Neural cell (in vitro differentiated cells): ENCODE measurements around the gene TNS2. TPM values are rescaled to one million over a fixed set of nuclear protein-coding genes. Genes with fewer than 3 reads are reported as not detected.

Source experiments
- H2AFZ ChIP-seq: fragments of 200-600, 300-800 bp; sonication (generic), shearing (Covaris generic); 2 replicates; pipeline ENCODE4 v1.6.0; 2014; ENCODE audit warnings: low read depth, mild to moderate bottlenecking, antibody characterized with exemption, low read length, moderate library complexity
- H3F3A ChIP-seq: fragments of 200-600 bp; shearing (Covaris generic); 2 replicates; pipeline ENCODE4 v1.6.1; 2016; ENCODE audit warnings: mild to moderate bottlenecking, moderate library complexity, mixed read lengths, antibody characterized with exemption, low read length; ENCODE audit not compliant: insufficient read depth, poor library complexity, severe bottlenecking
- H3K27ac ChIP-seq: fragments of 200-600, 300-800 bp; sonication (generic), shearing (Covaris generic); 2 replicates; pipeline ENCODE4 v1.5.1; 2014; ENCODE audit warnings: mild to moderate bottlenecking, low read length, moderate library complexity
- H3K27me3 ChIP-seq: fragments of 300-800, 200-600 bp; sonication (generic), shearing (Covaris generic); 2 replicates; pipeline ENCODE4 v1.6.0; 2014; ENCODE audit warnings: mild to moderate bottlenecking, low read depth, low read length, moderate library complexity; ENCODE audit not compliant: insufficient read depth
- H3K36me3 ChIP-seq: fragments of 300-800, 200-600 bp; sonication (generic), shearing (Covaris generic); 2 replicates; pipeline ENCODE4 v1.5.1; 2014; ENCODE audit warnings: mild to moderate bottlenecking, antibody characterized with exemption, low read length, moderate library complexity; ENCODE audit not compliant: insufficient read depth
- H3K4me2 ChIP-seq: fragments of 300-800, 200-600 bp; sonication (generic), shearing (Covaris generic); 2 replicates; pipeline ENCODE4 v1.6.0; 2014; ENCODE audit warnings: mild to moderate bottlenecking, low read length
- H3K4me3 ChIP-seq: fragments of 300-800, 200-600 bp; sonication (generic), shearing (Covaris generic); 2 replicates; pipeline ENCODE4 v1.5.1; 2014; ENCODE audit warnings: mild to moderate bottlenecking, low read length, moderate library complexity
- H3K79me2 ChIP-seq: fragments of 200-600 bp; shearing (Covaris generic); replicated peaks from 2 replicates; pipeline ENCODE4 v1.6.0; 2014; ENCODE audit warnings: mild to moderate bottlenecking, low read length, moderate library complexity; ENCODE audit not compliant: insufficient read depth
- H3K9ac ChIP-seq: fragments of 300-800, 200-600 bp; sonication (generic), shearing (Covaris generic); 2 replicates; pipeline ENCODE4 v1.6.1; 2016; ENCODE audit warnings: mild to moderate bottlenecking, low read length, mixed read lengths
- H3K9me2 ChIP-seq: fragments of 200-600 bp; shearing (Covaris generic); 2 replicates; pipeline ENCODE4 v1.6.1; 2016; ENCODE audit warnings: mild to moderate bottlenecking, low read length, mixed read lengths; ENCODE audit not compliant: insufficient read depth
- H3K9me3 ChIP-seq: fragments of 200-600, 300-800 bp; sonication (generic), shearing (Covaris generic); 2 replicates; pipeline ENCODE4 v1.6.1; 2016; ENCODE audit warnings: mild to moderate bottlenecking, mixed run types, low read length, moderate library complexity, mixed read lengths
- H4K20me1 ChIP-seq: fragments of 200-600 bp; shearing (Covaris generic); 2 replicates; pipeline ENCODE4 v1.6.1; 2016; ENCODE audit warnings: mild to moderate bottlenecking, mixed run types; ENCODE audit not compliant: insufficient read depth
- CTCF ChIP-seq: fragments of 450-650 bp; IDR thresholded peaks from 2 replicates; pipeline ENCODE4 v1.5.1; 2014; ENCODE audit warnings: antibody characterized with exemption, mild to moderate bottlenecking, moderate library complexity; ENCODE audit not compliant: poor library complexity, severe bottlenecking
- EP300 ChIP-seq: fragments of 450-650 bp; conservative IDR thresholded peaks from 2 replicates; pipeline ENCODE4 v1.6.1; 2014; ENCODE audit warnings: antibody characterized with exemption, mild to moderate bottlenecking, moderate library complexity; ENCODE audit not compliant: poor library complexity, severe bottlenecking
- EZH2 ChIP-seq: fragments of 200-600, 300-800 bp; shearing (Covaris generic), sonication (generic); IDR thresholded peaks from 2 replicates; pipeline ENCODE4 v1.6.1; 2014; ENCODE audit warnings: antibody characterized with exemption, low read length, borderline replicate concordance, mild to moderate bottlenecking; ENCODE audit not compliant: insufficient read depth, poor library complexity, severe bottlenecking
- MXI1 ChIP-seq: fragments of 450-650 bp; conservative IDR thresholded peaks from 2 replicates; pipeline ENCODE4 v1.6.1; 2014; ENCODE audit warnings: antibody characterized with exemption, mild to moderate bottlenecking; ENCODE audit not compliant: poor library complexity, severe bottlenecking
- POLR2AphosphoS5 ChIP-seq: IDR thresholded peaks from 2 replicates; pipeline ENCODE4 v1.6.1; 2012
- RAD21 ChIP-seq: fragments of 450-650 bp; conservative IDR thresholded peaks from 2 replicates; pipeline ENCODE4 v1.6.1; 2014; ENCODE audit warnings: antibody characterized with exemption, mild to moderate bottlenecking, moderate library complexity
- SMC3 ChIP-seq: fragments of 450-650 bp; conservative IDR thresholded peaks from 2 replicates; pipeline ENCODE4 v1.6.1; 2014; ENCODE audit warnings: antibody characterized with exemption, mild to moderate bottlenecking, moderate library complexity; ENCODE audit not compliant: poor library complexity
- TAF1 ChIP-seq: IDR thresholded peaks from 2 replicates; pipeline ENCODE4 v1.6.1; 2012; ENCODE audit warnings: low read depth
- polyA plus RNA-seq: library from polyadenylated mRNA; depleted of rRNA; stranded (reverse); fragments of >200 nt; gene quantifications from 2 replicates; pipeline ENCODE4 v1.2.3, GENCODE V29; 2014
- TF ChIP-seq, protein P1 (sequence below): IDR thresholded peaks from 2 replicates; pipeline ENCODE4 v1.6.1; 2012; ENCODE audit warnings: borderline replicate concordance

TNS2 gene
- polyA plus RNA-seq, 1 donor from 2014 or later, result 4.2 TPM

- H3K9me2 ChIP-seq, result no peaks in the 10 kb centered on the region
- no peaks in the 10 kb centered on the region for H3K27me3 ChIP-seq
- H3K27ac ChIP-seq, result no peak overlapping the region
- H3K9me3 ChIP-seq, result no peaks in the 10 kb centered on the region
- no peaks in the 10 kb centered on the region for H4K20me1 ChIP-seq
- H3K4me2 ChIP-seq, result no peak overlapping the region
- no peaks in the 10 kb centered on the region for H3F3A ChIP-seq
- TF ChIP-seq SMC3, result no peak
- no peak for TF ChIP-seq POLR2AphosphoS5
- no peak for TF ChIP-seq RAD21
- TF ChIP-seq, protein P1, sequence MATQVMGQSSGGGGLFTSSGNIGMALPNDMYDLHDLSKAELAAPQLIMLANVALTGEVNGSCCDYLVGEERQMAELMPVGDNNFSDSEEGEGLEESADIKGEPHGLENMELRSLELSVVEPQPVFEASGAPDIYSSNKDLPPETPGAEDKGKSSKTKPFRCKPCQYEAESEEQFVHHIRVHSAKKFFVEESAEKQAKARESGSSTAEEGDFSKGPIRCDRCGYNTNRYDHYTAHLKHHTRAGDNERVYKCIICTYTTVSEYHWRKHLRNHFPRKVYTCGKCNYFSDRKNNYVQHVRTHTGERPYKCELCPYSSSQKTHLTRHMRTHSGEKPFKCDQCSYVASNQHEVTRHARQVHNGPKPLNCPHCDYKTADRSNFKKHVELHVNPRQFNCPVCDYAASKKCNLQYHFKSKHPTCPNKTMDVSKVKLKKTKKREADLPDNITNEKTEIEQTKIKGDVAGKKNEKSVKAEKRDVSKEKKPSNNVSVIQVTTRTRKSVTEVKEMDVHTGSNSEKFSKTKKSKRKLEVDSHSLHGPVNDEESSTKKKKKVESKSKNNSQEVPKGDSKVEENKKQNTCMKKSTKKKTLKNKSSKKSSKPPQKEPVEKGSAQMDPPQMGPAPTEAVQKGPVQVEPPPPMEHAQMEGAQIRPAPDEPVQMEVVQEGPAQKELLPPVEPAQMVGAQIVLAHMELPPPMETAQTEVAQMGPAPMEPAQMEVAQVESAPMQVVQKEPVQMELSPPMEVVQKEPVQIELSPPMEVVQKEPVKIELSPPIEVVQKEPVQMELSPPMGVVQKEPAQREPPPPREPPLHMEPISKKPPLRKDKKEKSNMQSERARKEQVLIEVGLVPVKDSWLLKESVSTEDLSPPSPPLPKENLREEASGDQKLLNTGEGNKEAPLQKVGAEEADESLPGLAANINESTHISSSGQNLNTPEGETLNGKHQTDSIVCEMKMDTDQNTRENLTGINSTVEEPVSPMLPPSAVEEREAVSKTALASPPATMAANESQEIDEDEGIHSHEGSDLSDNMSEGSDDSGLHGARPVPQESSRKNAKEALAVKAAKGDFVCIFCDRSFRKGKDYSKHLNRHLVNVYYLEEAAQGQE, result no peak
- TF ChIP-seq EZH2, result no peak
- TF ChIP-seq CTCF, result no peak
- TF ChIP-seq TAF1, result no peak
- no peak for TF ChIP-seq MXI1
- no peak for TF ChIP-seq EP300
- no peaks in the 10 kb centered on the region for H3K79me2 ChIP-seq
- no peak overlapping the region for H2AFZ ChIP-seq
- no peak overlapping the region for H3K9ac ChIP-seq
- no peaks in the 10 kb centered on the region for H3K36me3 ChIP-seq
- H3K4me3 ChIP-seq, result no peak overlapping the region
These were observed 5.8 kb downstream of the TNS2 start for GRCh38 chr12:53055471-53056266.

- H3K27me3 ChIP-seq, result no peaks in the 10 kb centered on the region
- H3K9me3 ChIP-seq, result no peaks in the 10 kb centered on the region
- TF ChIP-seq, protein P1, result no peak
- TF ChIP-seq EP300 (no peak), MXI1 (no peak), SMC3 (no peak), POLR2AphosphoS5 (no peak), TAF1 (no peak), CTCF (no peak), RAD21 (no peak), EZH2 (no peak)
- no peak overlapping the region for H3K4me2 ChIP-seq
- no peak overlapping the region for H2AFZ ChIP-seq
- no peaks in the 10 kb centered on the region for H3K9me2 ChIP-seq
- H3K4me3 ChIP-seq, result no peak overlapping the region
- H3K79me2 ChIP-seq, result no peaks in the 10 kb centered on the region
- no peaks in the 10 kb centered on the region for H4K20me1 ChIP-seq
- no peak overlapping the region for H3K9ac ChIP-seq
- no peaks in the 10 kb centered on the region for H3K36me3 ChIP-seq
- H3K27ac ChIP-seq, result no peak overlapping the region
- no peaks in the 10 kb centered on the region for H3F3A ChIP-seq
These were observed 6.4 kb downstream of the TNS2 start for GRCh38 chr12:53056296-53056695.
